Neural cell (in vitro differentiated cells): Measurements from ENCODE around the gene ITIH4.

Experiments
- EZH2 ChIP-seq: fragments of 200-600, 300-800 bp; shearing (Covaris generic), sonication (generic); IDR thresholded peaks from 2 replicates; pipeline ENCODE4 v1.6.1; 2014; ENCODE audit warnings: antibody characterized with exemption, low read length, borderline replicate concordance, mild to moderate bottlenecking; ENCODE audit not compliant: insufficient read depth, poor library complexity, severe bottlenecking
- POLR2AphosphoS5 ChIP-seq: IDR thresholded peaks from 2 replicates; pipeline ENCODE4 v1.6.1; 2012
- RAD21 ChIP-seq: fragments of 450-650 bp; conservative IDR thresholded peaks from 2 replicates; pipeline ENCODE4 v1.6.1; 2014; ENCODE audit warnings: antibody characterized with exemption, mild to moderate bottlenecking, moderate library complexity
- TAF1 ChIP-seq: IDR thresholded peaks from 2 replicates; pipeline ENCODE4 v1.6.1; 2012; ENCODE audit warnings: low read depth
- TF ChIP-seq, protein P1 (sequence below): fragments of 450-650 bp; IDR thresholded peaks from 2 replicates; pipeline ENCODE4 v1.5.1; 2014; ENCODE audit warnings: antibody characterized with exemption, mild to moderate bottlenecking, moderate library complexity; ENCODE audit not compliant: poor library complexity, severe bottlenecking

DNA sequence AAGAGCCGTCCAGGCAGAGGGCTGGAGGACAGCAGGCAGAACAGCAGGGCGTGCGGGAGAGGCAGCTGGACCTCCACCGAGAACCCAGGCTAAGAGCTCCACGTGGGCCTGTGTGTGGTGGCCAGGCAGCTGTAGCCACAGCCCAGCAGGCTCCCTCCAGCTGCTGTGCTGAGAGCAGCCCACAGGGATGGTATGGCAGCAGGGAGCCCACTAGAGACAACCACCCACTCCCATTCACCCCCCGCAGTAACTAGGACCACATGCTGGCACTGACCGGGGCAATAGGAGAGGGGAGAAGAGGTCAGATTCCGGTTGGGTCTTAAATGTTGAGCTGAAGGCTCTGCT lies 29.9 kb upstream of the ITIH4 start:
- TF ChIP-seq RAD21 (no peak), POLR2AphosphoS5 (no peak), TAF1 (no peak), EZH2 (no peak)
- TF ChIP-seq, protein P1, sequence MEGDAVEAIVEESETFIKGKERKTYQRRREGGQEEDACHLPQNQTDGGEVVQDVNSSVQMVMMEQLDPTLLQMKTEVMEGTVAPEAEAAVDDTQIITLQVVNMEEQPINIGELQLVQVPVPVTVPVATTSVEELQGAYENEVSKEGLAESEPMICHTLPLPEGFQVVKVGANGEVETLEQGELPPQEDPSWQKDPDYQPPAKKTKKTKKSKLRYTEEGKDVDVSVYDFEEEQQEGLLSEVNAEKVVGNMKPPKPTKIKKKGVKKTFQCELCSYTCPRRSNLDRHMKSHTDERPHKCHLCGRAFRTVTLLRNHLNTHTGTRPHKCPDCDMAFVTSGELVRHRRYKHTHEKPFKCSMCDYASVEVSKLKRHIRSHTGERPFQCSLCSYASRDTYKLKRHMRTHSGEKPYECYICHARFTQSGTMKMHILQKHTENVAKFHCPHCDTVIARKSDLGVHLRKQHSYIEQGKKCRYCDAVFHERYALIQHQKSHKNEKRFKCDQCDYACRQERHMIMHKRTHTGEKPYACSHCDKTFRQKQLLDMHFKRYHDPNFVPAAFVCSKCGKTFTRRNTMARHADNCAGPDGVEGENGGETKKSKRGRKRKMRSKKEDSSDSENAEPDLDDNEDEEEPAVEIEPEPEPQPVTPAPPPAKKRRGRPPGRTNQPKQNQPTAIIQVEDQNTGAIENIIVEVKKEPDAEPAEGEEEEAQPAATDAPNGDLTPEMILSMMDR, result no peak
